Measurements from ENCODE around the gene TRIM62.

DNA sequence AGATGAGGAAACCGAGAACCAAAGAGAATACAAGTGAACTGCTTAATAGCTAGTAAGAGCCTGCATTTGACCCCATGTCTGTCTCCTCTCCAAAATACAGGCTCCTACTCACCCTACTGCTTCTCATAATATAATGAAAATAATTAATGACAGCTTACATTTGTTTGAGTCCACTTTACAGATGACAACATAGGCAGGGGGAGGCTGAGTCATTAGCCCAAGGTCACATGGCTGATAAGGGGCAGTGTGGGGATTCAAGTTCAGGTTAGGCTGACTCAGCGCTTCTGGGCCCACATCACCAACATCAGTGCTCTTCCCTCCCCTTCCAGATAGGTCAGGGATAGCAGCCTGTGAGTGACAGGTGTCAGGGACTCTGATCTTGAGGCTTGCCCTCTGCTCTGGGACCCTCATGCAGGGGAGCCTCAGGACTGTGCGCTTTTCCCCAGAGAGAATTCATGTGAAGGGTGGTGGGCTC, 84.7 kb downstream of the TRIM62 start:
- no peak for TF ChIP-seq CTCF (IDR thresholded peaks at IDR 0.05)
- TF ChIP-seq POLR2A (IDR thresholded peaks at IDR 0.05): no peak

All from Peyer's patch (tissue), 4 donors.